Mesothelial cell of epicardium (in vitro differentiated cells): ENCODE measurements around the gene ADPRHL1. TPM values are rescaled to one million over a fixed set of nuclear protein-coding genes. Genes with fewer than 3 reads are reported as not detected.
"Not testable (repeated sequence)": the region's sequence is repeated elsewhere in the genome, so short reads cannot be mapped to it uniquely, and the experiment has no call there.

Source experiments
- DNase-seq, 2 experiments: peaks; one replicate each; pipeline ENCODE4 v3.0.0; 2021; ENCODE audit warnings: low spot score in 2 of 2; ENCODE audit not compliant: unreplicated experiment in 2 of 2
- H3K27ac Mint-ChIP-seq: 2 replicates; pipeline ENCODE4 v1.8.0; 2021; ENCODE audit warnings: mixed read lengths
- H3K27me3 Mint-ChIP-seq: 2 replicates; pipeline ENCODE4 v1.8.0; 2021; ENCODE audit warnings: low read depth, mixed read lengths
- H3K36me3 Mint-ChIP-seq: 2 replicates; pipeline ENCODE4 v1.8.0; 2021; ENCODE audit warnings: mixed read lengths
- H3K4me1 Mint-ChIP-seq: 2 replicates; pipeline ENCODE4 v1.8.0; 2021; ENCODE audit warnings: mixed read lengths
- H3K4me3 Mint-ChIP-seq: 2 replicates; pipeline ENCODE4 v1.8.0; 2021; ENCODE audit warnings: mild to moderate bottlenecking, moderate library complexity, mixed read lengths
- H3K9me3 Mint-ChIP-seq: 2 replicates; pipeline ENCODE4 v1.8.0; 2021; ENCODE audit warnings: mixed read lengths
- total RNA-seq: library from RNA; stranded (reverse); gene quantifications from 3 replicates; pipeline ENCODE4 v1.2.1, GENCODE V29; 2021
- TF ChIP-seq, protein P1 (sequence below): fragments of 200-600 bp; sonication (generic); IDR thresholded peaks from one replicate; pipeline ENCODE4 v1.5.0; 2021; ENCODE audit warnings: antibody characterized with exemption; ENCODE audit not compliant: unreplicated experiment

Gene ADPRHL1
- total RNA-seq, 1 donor from 2014 or later, result 4.2 TPM

DNA sequence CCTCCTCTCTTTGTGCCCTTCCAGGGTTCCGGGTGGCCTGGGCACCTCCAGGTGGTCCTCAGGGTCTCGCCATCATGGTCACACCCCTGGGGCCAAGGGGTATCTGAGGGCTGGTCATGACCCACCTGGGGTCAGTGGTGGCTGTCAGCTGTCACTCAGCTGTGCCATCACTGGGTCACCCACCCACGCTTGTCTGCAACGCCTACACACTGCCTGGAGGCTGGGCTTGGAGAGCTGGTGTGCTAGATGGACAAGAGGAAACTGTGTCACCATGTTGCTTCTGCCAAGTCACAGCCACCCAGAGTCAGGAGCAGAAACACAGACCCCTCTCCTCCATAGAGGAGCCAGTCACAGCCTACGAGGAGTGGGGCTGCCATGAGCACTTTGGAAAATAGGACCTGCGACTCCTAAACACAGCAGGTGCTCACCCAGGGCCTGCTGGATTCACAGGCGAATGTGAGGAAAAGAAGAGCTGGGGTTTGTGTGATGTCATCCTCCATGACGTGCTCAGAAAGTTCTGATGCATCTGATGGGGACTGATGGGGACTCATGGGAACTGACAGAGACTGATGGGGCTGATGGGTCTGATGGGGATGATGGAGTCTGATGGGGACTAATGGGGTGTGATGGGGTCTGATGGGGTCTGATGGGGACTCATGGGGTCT lies 78.6 kb downstream of the ADPRHL1 start:
- no peak for DNase-seq
- H3K27ac Mint-ChIP-seq, result no peak overlapping the region
- H3K27me3 Mint-ChIP-seq, result peaks cover 24% of the 10 kb centered on the region
- H3K4me1 Mint-ChIP-seq, result no peaks in the 10 kb centered on the region
- H3K4me3 Mint-ChIP-seq, result no peak overlapping the region
- no peaks in the 10 kb centered on the region for H3K36me3 Mint-ChIP-seq
- no peaks in the 10 kb centered on the region for H3K9me3 Mint-ChIP-seq
- TF ChIP-seq, protein P1, sequence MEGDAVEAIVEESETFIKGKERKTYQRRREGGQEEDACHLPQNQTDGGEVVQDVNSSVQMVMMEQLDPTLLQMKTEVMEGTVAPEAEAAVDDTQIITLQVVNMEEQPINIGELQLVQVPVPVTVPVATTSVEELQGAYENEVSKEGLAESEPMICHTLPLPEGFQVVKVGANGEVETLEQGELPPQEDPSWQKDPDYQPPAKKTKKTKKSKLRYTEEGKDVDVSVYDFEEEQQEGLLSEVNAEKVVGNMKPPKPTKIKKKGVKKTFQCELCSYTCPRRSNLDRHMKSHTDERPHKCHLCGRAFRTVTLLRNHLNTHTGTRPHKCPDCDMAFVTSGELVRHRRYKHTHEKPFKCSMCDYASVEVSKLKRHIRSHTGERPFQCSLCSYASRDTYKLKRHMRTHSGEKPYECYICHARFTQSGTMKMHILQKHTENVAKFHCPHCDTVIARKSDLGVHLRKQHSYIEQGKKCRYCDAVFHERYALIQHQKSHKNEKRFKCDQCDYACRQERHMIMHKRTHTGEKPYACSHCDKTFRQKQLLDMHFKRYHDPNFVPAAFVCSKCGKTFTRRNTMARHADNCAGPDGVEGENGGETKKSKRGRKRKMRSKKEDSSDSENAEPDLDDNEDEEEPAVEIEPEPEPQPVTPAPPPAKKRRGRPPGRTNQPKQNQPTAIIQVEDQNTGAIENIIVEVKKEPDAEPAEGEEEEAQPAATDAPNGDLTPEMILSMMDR, result no peak

DNA sequence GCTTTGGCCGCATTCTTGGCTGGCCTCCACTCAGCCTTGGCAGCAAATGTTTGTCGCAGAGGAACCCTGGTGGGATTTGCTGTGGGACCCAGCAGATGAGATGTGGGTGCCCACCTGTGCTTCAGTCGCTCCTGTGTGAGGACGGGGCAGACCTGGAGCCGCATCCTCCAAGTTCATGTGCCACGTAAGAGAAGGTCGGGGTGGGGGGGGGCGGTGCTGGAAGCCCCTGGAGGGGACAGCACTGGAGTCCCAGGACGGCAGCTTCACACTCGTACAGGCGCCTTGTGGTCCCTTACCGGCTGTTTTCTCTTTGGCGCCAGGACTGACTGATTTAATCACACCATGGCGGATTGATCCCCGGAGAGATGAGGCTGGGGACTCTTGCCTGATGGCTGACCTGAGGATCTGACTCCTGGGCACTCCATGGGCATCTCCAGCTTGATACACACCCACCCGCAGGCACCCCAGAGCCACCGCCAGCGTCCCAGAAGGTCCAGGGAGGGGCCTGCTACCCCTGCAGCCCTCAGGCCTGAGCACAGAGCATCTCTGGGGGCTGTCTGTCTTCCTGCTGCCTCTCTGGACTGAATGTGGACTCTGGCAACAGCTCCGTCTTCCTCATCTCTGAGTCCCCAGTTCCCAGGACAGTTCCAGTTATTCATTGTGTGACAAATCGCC lies 79.3 kb downstream of the ADPRHL1 start:
- Mint-ChIP-seq H3K9me3 (no peaks in the 10 kb centered on the region), H3K36me3 (no peaks in the 10 kb centered on the region), H3K27ac (no peak overlapping the region), H3K4me1 (no peaks in the 10 kb centered on the region), H3K27me3 (peaks cover 24% of the 10 kb centered on the region), H3K4me3 (no peak overlapping the region)
- TF ChIP-seq, protein P1, result no peak
- no peak for DNase-seq

DNA sequence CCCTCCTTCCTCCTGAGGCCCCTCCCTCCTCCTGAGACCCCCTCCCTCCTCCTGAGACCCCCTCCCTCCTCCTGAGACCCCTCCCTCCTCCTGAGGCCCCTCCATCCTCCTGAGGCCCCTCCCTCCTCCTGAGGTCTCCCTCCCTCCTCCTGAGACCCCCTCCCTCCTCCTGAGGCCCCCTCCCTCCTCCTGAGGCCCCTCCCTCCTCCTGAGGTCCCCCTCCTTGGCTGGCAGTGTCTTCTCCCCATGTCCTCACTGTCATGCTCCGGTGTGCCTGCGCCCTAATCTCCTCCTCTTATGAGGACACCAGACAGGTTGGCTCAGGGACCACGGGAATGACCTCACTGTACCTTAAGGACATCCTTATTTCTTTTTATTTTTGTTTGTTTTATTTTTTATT lies 81.6 kb downstream of the ADPRHL1 start:
- H3K4me1 Mint-ChIP-seq, H3K27ac Mint-ChIP-seq, H3K9me3 Mint-ChIP-seq, H3K36me3 Mint-ChIP-seq, H3K4me3 Mint-ChIP-seq: not testable (repeated sequence)
- peak in 1 of 2 experiments; percentile 11 for DNase-seq
- H3K27me3 Mint-ChIP-seq, result peaks cover 17% of the 10 kb centered on the region

DNA sequence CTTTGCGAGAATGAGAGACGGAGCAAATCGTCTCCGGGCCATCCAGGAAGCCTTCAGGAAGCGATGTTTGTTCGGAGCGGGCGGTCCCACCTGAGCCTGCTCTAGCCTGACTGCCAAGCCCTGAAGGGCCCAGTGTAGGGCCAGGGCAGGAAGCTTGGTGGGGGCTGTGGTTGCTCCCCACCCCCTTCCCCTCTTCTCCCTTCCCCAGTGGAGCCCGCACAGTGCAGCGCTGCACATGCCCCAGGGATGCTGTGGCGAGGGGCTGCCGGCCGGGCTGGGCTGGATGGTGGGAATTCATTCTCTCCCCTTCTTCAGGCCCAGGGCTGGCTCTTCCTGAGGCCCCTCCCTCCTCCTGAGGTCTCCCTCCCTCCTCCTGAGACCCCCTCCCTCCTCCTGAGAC lies 82.2 kb downstream of the ADPRHL1 start:
- Mint-ChIP-seq H3K4me1 (no peaks in the 10 kb centered on the region), H3K4me3 (no peak overlapping the region), H3K36me3 (no peaks in the 10 kb centered on the region), H3K9me3 (no peaks in the 10 kb centered on the region), H3K27ac (no peak overlapping the region), H3K27me3 (peaks cover 11% of the 10 kb centered on the region)
- DNase-seq, result peak in 1 of 2 experiments; percentile 6
- TF ChIP-seq, protein P1, result no peak

DNA sequence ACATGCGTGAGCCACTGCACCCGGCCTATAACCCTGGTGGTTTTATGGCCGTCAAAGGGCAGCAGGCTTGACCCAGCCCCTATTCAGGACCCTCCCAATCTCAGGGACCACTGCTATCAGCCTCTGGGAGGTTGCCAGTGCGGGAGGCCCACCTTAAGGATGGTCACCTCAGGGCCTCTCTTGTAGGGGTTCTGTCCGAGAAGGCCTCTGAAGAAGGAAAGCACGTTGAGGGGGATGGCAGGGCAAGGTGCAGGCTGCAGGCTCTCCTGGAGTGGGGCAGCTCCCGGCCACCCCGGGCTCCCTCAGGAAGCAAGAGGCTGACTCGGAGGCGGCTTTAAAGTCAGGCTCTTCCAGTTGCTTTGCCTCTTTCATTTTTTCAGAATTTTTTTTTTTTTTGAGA lies 83.4 kb downstream of the ADPRHL1 start:
- TF ChIP-seq, protein P1, result no peak
- Mint-ChIP-seq H3K4me3 (no peak overlapping the region), H3K27me3 (peaks cover 8% of the 10 kb centered on the region), H3K36me3 (no peaks in the 10 kb centered on the region), H3K27ac (no peak overlapping the region), H3K4me1 (no peaks in the 10 kb centered on the region), H3K9me3 (no peaks in the 10 kb centered on the region)
- DNase-seq, result peak in 1 of 2 experiments; percentile 19

DNA sequence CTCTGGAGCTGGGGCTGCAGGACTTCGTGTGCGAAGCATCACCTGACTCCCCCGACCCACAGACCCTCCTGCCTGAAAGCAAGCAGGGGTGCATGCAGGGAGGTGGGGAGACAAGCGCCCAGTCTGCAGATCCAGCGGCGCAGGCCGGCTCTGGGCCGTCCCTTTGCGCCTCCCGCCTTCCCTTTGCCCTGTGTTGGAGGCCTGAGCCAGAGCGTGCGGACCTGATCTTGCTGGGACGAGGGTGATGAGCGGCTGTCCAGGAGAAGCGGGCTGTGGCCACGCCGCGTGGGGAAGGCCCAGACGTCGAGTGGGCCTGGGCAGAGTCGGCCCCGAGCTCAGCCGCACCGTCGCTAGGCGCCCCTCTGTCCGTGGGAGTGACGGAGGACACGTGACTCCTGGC lies 84.1 kb downstream of the ADPRHL1 start:
- Mint-ChIP-seq H3K27ac (no peak overlapping the region), H3K9me3 (no peaks in the 10 kb centered on the region), H3K4me1 (no peaks in the 10 kb centered on the region), H3K4me3 (no peak overlapping the region), H3K36me3 (no peaks in the 10 kb centered on the region), H3K27me3 (peaks cover 2% of the 10 kb centered on the region)
- TF ChIP-seq, protein P1, result no peak
- DNase-seq, result no peak

DNA sequence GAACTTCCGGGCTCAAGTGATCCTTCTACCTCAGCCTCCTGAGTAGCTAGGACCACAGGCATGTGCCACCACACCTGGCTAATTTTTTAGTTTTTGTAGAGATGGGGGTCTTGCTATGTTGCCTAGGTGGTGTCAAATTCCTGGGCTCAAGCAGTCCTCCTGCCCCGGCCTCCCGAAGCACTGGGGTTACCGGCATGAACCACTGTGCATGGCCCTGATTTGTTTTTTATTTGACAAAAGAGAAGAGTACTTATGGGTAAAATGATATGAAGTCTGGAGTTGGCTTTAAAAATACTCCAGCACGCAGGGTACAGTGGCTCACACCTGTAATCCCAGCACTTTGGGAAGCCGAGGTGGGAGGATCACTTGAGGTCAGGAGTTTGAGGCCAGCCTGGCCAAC lies 84.9 kb downstream of the ADPRHL1 start:
- DNase-seq, H3K4me1 Mint-ChIP-seq, H3K36me3 Mint-ChIP-seq, H3K4me3 Mint-ChIP-seq, H3K27me3 Mint-ChIP-seq, H3K9me3 Mint-ChIP-seq: not testable (repeated sequence)
- peak overlapping the region; percentile 73 for H3K27ac Mint-ChIP-seq
